A673 (cell line): ENCODE results near the gene STAG1.

ENCODE experiments used
- EZH2 ChIP-seq: fragments of 200-600 bp; sonication (generic); IDR thresholded peaks from 2 replicates; pipeline ENCODE4 v1.6.1; 2017; ENCODE audit warnings: borderline replicate concordance, low read depth, mild to moderate bottlenecking, mixed read lengths, antibody characterized with exemption, low read length; ENCODE audit not compliant: poor library complexity, severe bottlenecking
- TF ChIP-seq, protein P1 (sequence below): fragments of 300-800, 200-600 bp; sonication (generic); conservative IDR thresholded peaks from 2 replicates; pipeline ENCODE4 v1.5.1; 2017; ENCODE audit warnings: low read depth, mild to moderate bottlenecking, antibody characterized with exemption, low read length, moderate library complexity, mixed read lengths

DNA sequence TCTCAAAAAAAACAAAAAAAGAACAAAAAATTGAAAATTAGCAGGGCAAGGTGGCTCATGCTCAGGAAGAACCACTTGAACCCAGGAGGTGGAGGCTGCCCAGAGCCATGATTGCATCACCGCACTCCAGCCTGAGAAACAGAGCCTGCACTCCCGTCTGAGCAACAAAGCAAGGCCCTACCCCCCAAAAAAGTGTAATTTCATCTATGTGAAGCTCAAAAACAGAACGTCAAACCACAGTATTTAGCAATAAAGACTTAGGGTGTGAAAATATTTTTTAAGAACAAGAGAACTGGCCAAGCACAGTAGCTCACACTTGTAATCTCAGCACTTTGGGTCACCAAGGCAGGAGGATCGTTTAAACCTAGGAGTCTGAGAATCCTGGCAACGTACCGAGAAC is 38.2 kb downstream of the STAG1 start:
- TF ChIP-seq, protein P1, sequence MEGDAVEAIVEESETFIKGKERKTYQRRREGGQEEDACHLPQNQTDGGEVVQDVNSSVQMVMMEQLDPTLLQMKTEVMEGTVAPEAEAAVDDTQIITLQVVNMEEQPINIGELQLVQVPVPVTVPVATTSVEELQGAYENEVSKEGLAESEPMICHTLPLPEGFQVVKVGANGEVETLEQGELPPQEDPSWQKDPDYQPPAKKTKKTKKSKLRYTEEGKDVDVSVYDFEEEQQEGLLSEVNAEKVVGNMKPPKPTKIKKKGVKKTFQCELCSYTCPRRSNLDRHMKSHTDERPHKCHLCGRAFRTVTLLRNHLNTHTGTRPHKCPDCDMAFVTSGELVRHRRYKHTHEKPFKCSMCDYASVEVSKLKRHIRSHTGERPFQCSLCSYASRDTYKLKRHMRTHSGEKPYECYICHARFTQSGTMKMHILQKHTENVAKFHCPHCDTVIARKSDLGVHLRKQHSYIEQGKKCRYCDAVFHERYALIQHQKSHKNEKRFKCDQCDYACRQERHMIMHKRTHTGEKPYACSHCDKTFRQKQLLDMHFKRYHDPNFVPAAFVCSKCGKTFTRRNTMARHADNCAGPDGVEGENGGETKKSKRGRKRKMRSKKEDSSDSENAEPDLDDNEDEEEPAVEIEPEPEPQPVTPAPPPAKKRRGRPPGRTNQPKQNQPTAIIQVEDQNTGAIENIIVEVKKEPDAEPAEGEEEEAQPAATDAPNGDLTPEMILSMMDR, result no peak
- TF ChIP-seq EZH2, result no peak
